HEK293 (cell line): ENCODE data around the gene SHD.

Source experiments
- EGR2 ChIP-seq: fragments of 450-650 bp; formaldehyde crosslinking; IDR thresholded peaks from 2 replicates; pipeline ENCODE4 v1.5.1; 2016; ENCODE audit warnings: low read depth, missing biosample characterization, missing genetic modification characterization
- KLF1 ChIP-seq: fragments of 450-650 bp; formaldehyde crosslinking; IDR thresholded peaks from 2 replicates; pipeline ENCODE4 v1.5.1; 2016; ENCODE audit warnings: missing biosample characterization, missing genetic modification characterization
- SP7 ChIP-seq: fragments of 450-650 bp; formaldehyde crosslinking; IDR thresholded peaks from 2 replicates; pipeline ENCODE4 v1.5.1; 2016; ENCODE audit warnings: missing biosample characterization, missing genetic modification characterization
- ZNF423 ChIP-seq: fragments of 450-650 bp; formaldehyde crosslinking; IDR thresholded peaks from 2 replicates; pipeline ENCODE4 v1.5.1; 2016; ENCODE audit warnings: missing biosample characterization, missing genetic modification characterization
- ZNF768 ChIP-seq: fragments of 450-650 bp; formaldehyde crosslinking; IDR thresholded peaks from 2 replicates; pipeline ENCODE4 v1.5.1; 2018; ENCODE audit warnings: missing biosample characterization, mild to moderate bottlenecking, missing genetic modification characterization
- ZNF792 ChIP-seq: fragments of 450-650 bp; formaldehyde crosslinking; IDR thresholded peaks from 2 replicates; pipeline ENCODE4 v1.5.1; 2016; ENCODE audit warnings: missing biosample characterization, missing genetic modification characterization
- TF ChIP-seq, protein P1 (sequence below): fragments of 450-650 bp; formaldehyde crosslinking; IDR thresholded peaks from 2 replicates; pipeline ENCODE4 v1.5.1; 2016; ENCODE audit warnings: missing biosample characterization, missing genetic modification characterization
- TF ChIP-seq, protein P2 (sequence below): fragments of 450-650 bp; formaldehyde crosslinking; IDR thresholded peaks from 2 replicates; pipeline ENCODE4 v1.5.1; 2016; ENCODE audit warnings: missing biosample characterization, missing genetic modification characterization
- TF ChIP-seq, protein P3 (sequence below): fragments of 450-650 bp; formaldehyde crosslinking; IDR thresholded peaks from 2 replicates; pipeline ENCODE4 v1.5.1; 2016; ENCODE audit warnings: missing biosample characterization, missing genetic modification characterization
- TF ChIP-seq, protein P4 (sequence below): fragments of 450-650 bp; formaldehyde crosslinking; IDR thresholded peaks from 2 replicates; pipeline ENCODE4 v1.5.1; 2016; ENCODE audit warnings: missing biosample characterization, missing genetic modification characterization
- TF ChIP-seq, protein P5 (sequence below): fragments of 450-650 bp; formaldehyde crosslinking; IDR thresholded peaks from 2 replicates; pipeline ENCODE4 v1.5.1; 2016; ENCODE audit warnings: missing biosample characterization, missing genetic modification characterization
- TF ChIP-seq, protein P6 (sequence below): fragments of 450-650 bp; formaldehyde crosslinking; IDR thresholded peaks from 2 replicates; pipeline ENCODE4 v1.5.1; 2016; ENCODE audit warnings: missing biosample characterization, missing genetic modification characterization
- TF ChIP-seq, protein P7 (sequence below): fragments of 450-650 bp; formaldehyde crosslinking; IDR thresholded peaks from 2 replicates; pipeline ENCODE4 v1.5.1; 2017; ENCODE audit warnings: missing biosample characterization, missing genetic modification characterization

SHD gene

DNA sequence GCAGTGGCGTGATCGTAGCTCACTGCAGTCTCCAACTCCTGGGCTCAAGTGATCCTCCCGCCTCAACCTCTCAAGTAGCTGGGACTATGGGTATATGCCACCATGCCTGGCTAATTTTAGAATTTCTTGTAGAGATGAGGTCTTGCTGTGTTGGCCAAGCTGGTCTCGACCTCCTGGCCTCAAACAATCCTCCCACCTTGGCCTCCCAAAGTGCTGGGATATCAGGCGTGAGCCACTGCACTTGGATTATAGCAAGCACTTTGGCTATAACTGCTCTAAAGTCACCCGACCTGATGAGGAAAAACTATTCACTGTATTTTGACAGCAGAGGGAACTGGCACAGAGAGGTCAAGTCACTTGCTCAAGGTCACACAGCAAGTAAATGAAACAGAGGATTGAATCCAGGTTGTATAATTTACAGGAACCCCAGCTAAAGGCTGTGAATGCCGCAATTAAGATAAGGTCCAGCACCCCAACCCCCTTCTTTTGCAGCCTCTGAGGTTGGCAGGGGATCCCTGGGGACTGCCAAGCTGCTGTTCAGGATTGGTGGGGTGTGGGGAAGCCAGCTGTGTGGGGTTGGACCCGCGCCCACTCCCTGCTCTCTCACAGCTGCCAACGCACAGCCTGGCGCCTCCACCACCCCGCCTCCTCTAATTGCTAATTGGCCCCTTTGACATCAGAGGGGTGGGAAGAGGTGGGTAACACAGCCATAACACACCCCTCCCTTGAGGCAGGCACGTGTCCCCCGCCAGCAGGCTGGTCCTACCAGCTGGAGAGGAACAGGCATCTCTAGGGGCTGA, 17.1 kb downstream of the SHD start (continued):
- TF ChIP-seq, protein P1, sequence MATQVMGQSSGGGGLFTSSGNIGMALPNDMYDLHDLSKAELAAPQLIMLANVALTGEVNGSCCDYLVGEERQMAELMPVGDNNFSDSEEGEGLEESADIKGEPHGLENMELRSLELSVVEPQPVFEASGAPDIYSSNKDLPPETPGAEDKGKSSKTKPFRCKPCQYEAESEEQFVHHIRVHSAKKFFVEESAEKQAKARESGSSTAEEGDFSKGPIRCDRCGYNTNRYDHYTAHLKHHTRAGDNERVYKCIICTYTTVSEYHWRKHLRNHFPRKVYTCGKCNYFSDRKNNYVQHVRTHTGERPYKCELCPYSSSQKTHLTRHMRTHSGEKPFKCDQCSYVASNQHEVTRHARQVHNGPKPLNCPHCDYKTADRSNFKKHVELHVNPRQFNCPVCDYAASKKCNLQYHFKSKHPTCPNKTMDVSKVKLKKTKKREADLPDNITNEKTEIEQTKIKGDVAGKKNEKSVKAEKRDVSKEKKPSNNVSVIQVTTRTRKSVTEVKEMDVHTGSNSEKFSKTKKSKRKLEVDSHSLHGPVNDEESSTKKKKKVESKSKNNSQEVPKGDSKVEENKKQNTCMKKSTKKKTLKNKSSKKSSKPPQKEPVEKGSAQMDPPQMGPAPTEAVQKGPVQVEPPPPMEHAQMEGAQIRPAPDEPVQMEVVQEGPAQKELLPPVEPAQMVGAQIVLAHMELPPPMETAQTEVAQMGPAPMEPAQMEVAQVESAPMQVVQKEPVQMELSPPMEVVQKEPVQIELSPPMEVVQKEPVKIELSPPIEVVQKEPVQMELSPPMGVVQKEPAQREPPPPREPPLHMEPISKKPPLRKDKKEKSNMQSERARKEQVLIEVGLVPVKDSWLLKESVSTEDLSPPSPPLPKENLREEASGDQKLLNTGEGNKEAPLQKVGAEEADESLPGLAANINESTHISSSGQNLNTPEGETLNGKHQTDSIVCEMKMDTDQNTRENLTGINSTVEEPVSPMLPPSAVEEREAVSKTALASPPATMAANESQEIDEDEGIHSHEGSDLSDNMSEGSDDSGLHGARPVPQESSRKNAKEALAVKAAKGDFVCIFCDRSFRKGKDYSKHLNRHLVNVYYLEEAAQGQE: 0 out of 2 replicates have a peak, but pooled peaks have one; percentile 11
- TF ChIP-seq SP7 (tag by site-specific recombination) (0 out of 2 replicates have a peak, but pooled peaks have one; percentile 43), ZNF792 (tag by site-specific recombination) (no peak), EGR2 (tag by site-specific recombination) (peak; percentile 95), ZNF768 (tag by site-specific recombination) (peak; percentile 96), ZNF423 (tag by site-specific recombination) (no peak), KLF1 (tag by site-specific recombination) (peak; percentile 84)
- TF ChIP-seq, protein P2, sequence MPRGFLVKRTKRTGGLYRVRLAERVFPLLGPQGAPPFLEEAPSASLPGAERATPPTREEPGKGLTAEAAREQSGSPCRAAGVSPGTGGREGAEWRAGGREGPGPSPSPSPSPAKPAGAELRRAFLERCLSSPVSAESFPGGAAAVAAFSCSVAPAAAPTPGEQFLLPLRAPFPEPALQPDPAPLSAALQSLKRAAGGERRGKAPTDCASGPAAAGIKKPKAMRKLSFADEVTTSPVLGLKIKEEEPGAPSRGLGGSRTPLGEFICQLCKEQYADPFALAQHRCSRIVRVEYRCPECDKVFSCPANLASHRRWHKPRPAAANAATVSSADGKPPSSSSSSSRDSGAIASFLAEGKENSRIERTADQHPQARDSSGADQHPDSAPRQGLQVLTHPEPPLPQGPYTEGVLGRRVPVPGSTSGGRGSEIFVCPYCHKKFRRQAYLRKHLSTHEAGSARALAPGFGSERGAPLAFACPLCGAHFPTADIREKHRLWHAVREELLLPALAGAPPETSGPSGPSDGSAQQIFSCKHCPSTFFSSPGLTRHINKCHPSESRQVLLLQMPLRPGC (tag by site-specific recombination): no peak
- TF ChIP-seq, protein P3, sequence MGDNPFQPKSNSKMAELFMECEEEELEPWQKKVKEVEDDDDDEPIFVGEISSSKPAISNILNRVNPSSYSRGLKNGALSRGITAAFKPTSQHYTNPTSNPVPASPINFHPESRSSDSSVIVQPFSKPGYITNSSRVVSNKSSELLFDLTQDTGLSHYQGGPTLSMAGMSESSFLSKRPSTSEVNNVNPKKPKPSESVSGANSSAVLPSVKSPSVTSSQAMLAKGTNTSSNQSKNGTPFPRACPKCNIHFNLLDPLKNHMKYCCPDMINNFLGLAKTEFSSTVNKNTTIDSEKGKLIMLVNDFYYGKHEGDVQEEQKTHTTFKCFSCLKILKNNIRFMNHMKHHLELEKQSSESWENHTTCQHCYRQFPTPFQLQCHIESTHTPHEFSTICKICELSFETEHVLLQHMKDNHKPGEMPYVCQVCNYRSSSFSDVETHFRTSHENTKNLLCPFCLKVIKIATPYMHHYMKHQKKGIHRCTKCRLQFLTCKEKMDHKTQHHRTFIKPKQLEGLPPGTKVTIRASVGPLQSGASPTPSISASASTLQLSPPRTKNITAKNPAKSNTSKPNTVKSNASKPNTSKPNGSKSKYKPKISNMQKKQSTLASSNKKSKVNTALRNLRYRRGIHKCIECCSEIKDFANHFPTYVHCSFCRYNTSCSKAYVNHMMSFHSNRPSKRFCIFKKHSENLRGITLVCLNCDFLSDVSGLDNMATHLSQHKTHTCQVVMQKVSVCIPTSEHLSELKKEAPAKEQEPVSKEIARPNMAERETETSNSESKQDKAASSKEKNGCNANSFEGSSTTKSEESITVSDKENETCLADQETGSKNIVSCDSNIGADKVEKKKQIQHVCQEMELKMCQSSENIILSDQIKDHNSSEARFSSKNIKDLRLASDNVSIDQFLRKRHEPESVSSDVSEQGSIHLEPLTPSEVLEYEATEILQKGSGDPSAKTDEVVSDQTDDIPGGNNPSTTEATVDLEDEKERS (tag by site-specific recombination): 0 out of 2 replicates have a peak, but pooled peaks have one; percentile 40
- TF ChIP-seq, protein P4, sequence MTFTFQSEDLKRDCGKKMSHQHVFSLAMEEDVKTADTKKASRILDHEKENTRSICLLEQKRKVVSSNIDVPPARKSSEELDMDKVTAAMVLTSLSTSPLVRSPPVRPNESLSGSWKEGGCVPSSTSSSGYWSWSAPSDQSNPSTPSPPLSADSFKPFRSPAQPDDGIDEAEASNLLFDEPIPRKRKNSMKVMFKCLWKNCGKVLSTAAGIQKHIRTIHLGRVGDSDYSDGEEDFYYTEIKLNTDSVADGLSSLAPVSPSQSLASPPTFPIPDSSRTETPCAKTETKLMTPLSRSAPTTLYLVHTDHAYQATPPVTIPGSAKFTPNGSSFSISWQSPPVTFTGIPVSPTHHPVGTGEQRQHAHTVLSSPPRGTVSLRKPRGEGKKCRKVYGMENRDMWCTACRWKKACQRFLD (tag by site-specific recombination): no peak
- TF ChIP-seq, protein P5, sequence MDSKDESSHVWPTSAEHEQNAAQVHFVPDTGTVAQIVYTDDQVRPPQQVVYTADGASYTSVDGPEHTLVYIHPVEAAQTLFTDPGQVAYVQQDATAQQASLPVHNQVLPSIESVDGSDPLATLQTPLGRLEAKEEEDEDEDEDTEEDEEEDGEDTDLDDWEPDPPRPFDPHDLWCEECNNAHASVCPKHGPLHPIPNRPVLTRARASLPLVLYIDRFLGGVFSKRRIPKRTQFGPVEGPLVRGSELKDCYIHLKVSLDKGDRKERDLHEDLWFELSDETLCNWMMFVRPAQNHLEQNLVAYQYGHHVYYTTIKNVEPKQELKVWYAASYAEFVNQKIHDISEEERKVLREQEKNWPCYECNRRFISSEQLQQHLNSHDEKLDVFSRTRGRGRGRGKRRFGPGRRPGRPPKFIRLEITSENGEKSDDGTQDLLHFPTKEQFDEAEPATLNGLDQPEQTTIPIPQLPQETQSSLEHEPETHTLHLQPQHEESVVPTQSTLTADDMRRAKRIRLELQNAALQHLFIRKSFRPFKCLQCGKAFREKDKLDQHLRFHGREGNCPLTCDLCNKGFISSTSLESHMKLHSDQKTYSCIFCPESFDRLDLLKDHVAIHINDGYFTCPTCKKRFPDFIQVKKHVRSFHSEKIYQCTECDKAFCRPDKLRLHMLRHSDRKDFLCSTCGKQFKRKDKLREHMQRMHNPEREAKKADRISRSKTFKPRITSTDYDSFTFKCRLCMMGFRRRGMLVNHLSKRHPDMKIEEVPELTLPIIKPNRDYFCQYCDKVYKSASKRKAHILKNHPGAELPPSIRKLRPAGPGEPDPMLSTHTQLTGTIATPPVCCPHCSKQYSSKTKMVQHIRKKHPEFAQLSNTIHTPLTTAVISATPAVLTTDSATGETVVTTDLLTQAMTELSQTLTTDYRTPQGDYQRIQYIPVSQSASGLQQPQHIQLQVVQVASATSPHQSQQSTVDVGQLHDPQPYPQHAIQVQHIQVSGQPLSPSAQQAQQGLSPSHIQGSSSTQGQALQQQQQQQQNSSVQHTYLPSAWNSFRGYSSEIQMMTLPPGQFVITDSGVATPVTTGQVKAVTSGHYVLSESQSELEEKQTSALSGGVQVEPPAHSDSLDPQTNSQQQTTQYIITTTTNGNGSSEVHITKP (tag by site-specific recombination): no peak
- TF ChIP-seq, protein P6, sequence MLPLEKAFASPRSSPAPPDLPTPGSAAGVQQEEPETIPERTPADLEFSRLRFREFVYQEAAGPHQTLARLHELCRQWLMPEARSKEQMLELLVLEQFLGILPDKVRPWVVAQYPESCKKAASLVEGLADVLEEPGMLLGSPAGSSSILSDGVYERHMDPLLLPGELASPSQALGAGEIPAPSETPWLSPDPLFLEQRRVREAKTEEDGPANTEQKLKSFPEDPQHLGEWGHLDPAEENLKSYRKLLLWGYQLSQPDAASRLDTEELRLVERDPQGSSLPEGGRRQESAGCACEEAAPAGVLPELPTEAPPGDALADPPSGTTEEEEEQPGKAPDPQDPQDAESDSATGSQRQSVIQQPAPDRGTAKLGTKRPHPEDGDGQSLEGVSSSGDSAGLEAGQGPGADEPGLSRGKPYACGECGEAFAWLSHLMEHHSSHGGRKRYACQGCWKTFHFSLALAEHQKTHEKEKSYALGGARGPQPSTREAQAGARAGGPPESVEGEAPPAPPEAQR (tag by site-specific recombination): no peak
- TF ChIP-seq, protein P7, sequence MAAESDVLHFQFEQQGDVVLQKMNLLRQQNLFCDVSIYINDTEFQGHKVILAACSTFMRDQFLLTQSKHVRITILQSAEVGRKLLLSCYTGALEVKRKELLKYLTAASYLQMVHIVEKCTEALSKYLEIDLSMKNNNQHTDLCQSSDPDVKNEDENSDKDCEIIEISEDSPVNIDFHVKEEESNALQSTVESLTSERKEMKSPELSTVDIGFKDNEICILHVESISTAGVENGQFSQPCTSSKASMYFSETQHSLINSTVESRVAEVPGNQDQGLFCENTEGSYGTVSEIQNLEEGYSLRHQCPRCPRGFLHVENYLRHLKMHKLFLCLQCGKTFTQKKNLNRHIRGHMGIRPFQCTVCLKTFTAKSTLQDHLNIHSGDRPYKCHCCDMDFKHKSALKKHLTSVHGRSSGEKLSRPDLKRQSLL (tag by site-specific recombination): 0 out of 2 replicates have a peak, but pooled peaks have one; percentile 23
